Heart left ventricle (tissue), 16 donors: ENCODE data around the gene INO80. TPM values are rescaled to one million over a fixed set of nuclear protein-coding genes. Genes with fewer than 3 reads are reported as not detected.

Source experiments
- ATAC-seq, 4 donors: fragments of 200-7000 bp; cut with Tn5 transposase; one replicate each; pipeline ENCODE4 v1.9.1; 2020 to 2022; ENCODE audit warnings: moderate library complexity in 4 of 4, mild to moderate bottlenecking in 3 of 4, moderate number of reproducible peaks in 1 of 4
- DNase-seq, 5 donors: peaks; one replicate each; pipeline ENCODE4 v3.0.0-alpha.2; 2020
- H3K27ac ChIP-seq, 12 donors: fragments of 200-600 bp; sonication (generic) in 4 of 12; one replicate each; pipeline versions ENCODE4 v1.5.0 to v1.8.0; 2016 to 2022; ENCODE audit warnings: mild to moderate bottlenecking in 2 of 12
- H3K27me3 ChIP-seq, 9 donors: fragments of 200-600 bp; sonication (generic) in 2 of 9; one replicate each; pipeline versions ENCODE4 v1.5.1 to v1.8.0; 2016 to 2022; ENCODE audit warnings: mild to moderate bottlenecking in 3 of 9
- H3K36me3 ChIP-seq, 9 donors: fragments of 200-600 bp; sonication (generic) in 2 of 9; one replicate each; pipeline versions ENCODE4 v1.5.0 to v1.8.0; 2018 to 2022; ENCODE audit warnings: mild to moderate bottlenecking in 2 of 9
- H3K4me1 ChIP-seq, 12 donors: fragments of 200-600 bp; sonication (generic) in 4 of 12; one replicate each; pipeline versions ENCODE4 v1.5.0 to v1.8.0; 2016 to 2022; ENCODE audit warnings: mild to moderate bottlenecking in 3 of 12
- H3K4me3 ChIP-seq, 12 donors: fragments of 200-600 bp; sonication (generic) in 4 of 12; one replicate each; pipeline versions ENCODE4 v1.5.0 to v1.8.0; 2017 to 2022; ENCODE audit warnings: mild to moderate bottlenecking in 9 of 12, moderate library complexity in 4 of 12
- H3K9me3 ChIP-seq, 12 donors: fragments of 200-600 bp; sonication (generic) in 4 of 12; one replicate each; pipeline versions ENCODE4 v1.5.0 to v1.8.0; 2016 to 2022; ENCODE audit warnings: mild to moderate bottlenecking in 1 of 12
- CTCF ChIP-seq, 12 donors: fragments of 200-600 bp; sonication (generic) in 4 of 12; IDR thresholded peaks; one replicate each; pipeline versions ENCODE4 v1.5.0 to v1.8.0; 2018 to 2022; ENCODE audit warnings: antibody characterized with exemption in 12 of 12, mild to moderate bottlenecking in 5 of 12
- POLR2A ChIP-seq, 2 donors: fragments of 450-650 bp; IDR thresholded peaks; one replicate each; pipeline ENCODE4 v1.6.1; 2017; ENCODE audit warnings: antibody characterized with exemption in 2 of 2, mild to moderate bottlenecking in 2 of 2, moderate library complexity in 2 of 2
- WGBS, 4 donors: extraction: QIAGEN DNeasy Blood & Tissue Kit in 2 of 4; methylation state at CpG; one replicate each; pipeline versions ENCODE4 v1.1.5 to v1.1.7; 2013 to 2018; 5-methylcytosine and 5-hydroxymethylcytosine counted together
- intact Hi-C, 10 donors: fragments of 100-400 bp; cut with DNase I; formaldehyde crosslinking; loops; one replicate each; pipeline versions ENCODE4 v1.11.1 to v1.14.2; 2022
- polyA plus RNA-seq, 2 donors: library from polyadenylated mRNA; stranded (reverse); fragments of 200-250 nt; gene quantifications; one replicate each; pipeline ENCODE4 v1.2.3, GENCODE V29; 2013
- total RNA-seq, 9 donors: library from RNA; depleted of rRNA in 2 of 9; stranded (reverse); fragments of >200 nt in 2 of 9; fragmentation: NEBNext Ultra II Directional in 3 of 9; extraction: Animal tissue kit (Norgen Biotek cat#: 25700) in 3 of 9; gene quantifications; one replicate each; pipeline versions ENCODE4 v1.1.0 to v1.2.4, GENCODE V29; 2016 to 2023
- donor health status: ischemic (EF 13 %, LVEDD 7.1; RV severe dilation, severe dysfunction).
- donor health status: healthy with polysubstance abuse.
- donor health status: DM: no; HTN: yes; CAD: no.
- donor health status: DM: no; HTN: no; CAD: no.
- donor health status: ischemic (EF 25% LVEDD 6.9; RV normal size, moderate dysfunction).
- donor health status: ischemic (EF 25% LVEDD 5.7; RV mildly dilated, moderate dysfunction).
- donor health status: healthy.
- donor health status: DM: yes; HTN: yes; CAD: no.
- donor health status: ischemic (EF 35%, LVEDD 5.7; RV mildly dilated, moderate dysfunction).
- donor health status: nonischemic (EF 11% LVEDD 7.7; RV severe dilation, severe dysfunction).
- donor health status: DM: yes; HTN: yes; CAD: no.
- donor health status: PGD.
- donor health status: ischemic (EF 29% LVEDD 5.4; RV normal size, mild dysfunction).
- donor health status: nonischemic (EF 23%, LVEDD 6.1; RV moderate dilation, normal function).

Gene INO80
- total and polyA plus RNA-seq, 11 donors, result 4.7 to 20.9 (median 12.6) TPM

GRCh38 chr15:41073028-41073427, 43.1 kb downstream of the INO80 start:
- TF ChIP-seq POLR2A (IDR thresholded peaks at IDR 0.05) (no peak), CTCF (IDR thresholded peaks at IDR 0.05) (no peak)
- WGBS, 4 donors, result 96 to 98% (median 98%) methylated on average over 3 of the region's 3 CpGs
- Histone ChIP-seq H3K27ac (no peak overlapping the region), H3K27me3 (no peaks in the 10 kb centered on the region), H3K4me3 (no peak overlapping the region), H3K4me1 (no peaks in the 10 kb centered on the region), H3K9me3 (no peaks in the 10 kb centered on the region), H3K36me3 (peaks cover 3 to 100% (median 98%) of the 10 kb centered on the region in 9 donors)
- intact Hi-C loops, result no loop called here
- no peak for DNase-seq
- ATAC-seq, result no peak

DNA sequence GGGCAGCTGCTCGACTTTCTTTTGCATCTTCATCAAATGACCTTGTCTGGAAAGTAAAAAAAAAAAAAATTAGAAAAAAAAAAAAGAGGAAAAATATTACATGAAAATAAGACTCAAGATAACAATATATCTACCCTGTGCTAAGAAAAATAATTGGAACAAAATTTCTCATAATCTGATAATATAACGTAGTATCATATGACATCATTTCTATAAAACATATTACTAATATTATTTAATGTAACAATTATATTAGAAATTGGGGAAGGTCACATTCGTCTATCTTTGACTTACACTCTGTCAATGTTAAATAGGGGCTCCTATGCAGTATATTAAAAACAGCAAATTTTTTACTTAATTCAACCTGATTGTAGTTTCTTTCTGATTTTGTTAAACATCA, 44.1 kb downstream of the INO80 start:
- WGBS, 4 donors, result 94 to 96% (median 95%) methylated on average over 3 of the region's 3 CpGs
- DNase-seq (no peak), ATAC-seq (no peak)
- Histone ChIP-seq H3K27ac (no peak overlapping the region), H3K9me3 (no peaks in the 10 kb centered on the region), H3K36me3 (peaks cover 3 to 100% (median 98%) of the 10 kb centered on the region in 9 donors), H3K27me3 (no peaks in the 10 kb centered on the region), H3K4me3 (no peak overlapping the region), H3K4me1 (no peaks in the 10 kb centered on the region)
- intact Hi-C loops, result no loop called here
- TF ChIP-seq POLR2A (IDR thresholded peaks at IDR 0.05) (no peak), CTCF (IDR thresholded peaks at IDR 0.05) (no peak)

DNA sequence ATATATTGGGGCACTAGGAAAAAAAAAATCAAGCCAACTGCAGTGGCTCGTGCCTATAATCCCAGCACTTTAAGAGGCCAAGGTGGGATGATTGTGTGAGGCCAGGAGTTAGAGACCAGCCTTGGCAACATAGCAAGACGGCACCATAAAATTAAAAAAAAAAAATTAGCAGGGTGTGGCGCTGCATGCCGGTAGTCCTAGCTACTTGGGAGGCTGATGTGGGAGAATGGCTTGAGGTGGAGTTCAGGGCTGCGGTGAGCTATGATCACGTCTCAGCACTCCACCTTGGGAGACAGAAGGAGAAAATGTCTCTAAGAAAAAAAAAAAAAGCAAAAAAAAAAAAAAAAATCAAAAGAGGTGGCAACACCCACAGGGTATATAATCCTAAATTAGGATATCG, 49.6 kb downstream of the INO80 start:
- Histone ChIP-seq H3K36me3 (peaks cover 0 to 100% (median 95%) of the 10 kb centered on the region in 9 donors), H3K9me3 (peaks cover 0 to 18% (median 9%) of the 10 kb centered on the region in 12 donors), H3K4me3 (no peak overlapping the region), H3K27me3 (no peaks in the 10 kb centered on the region), H3K27ac (no peak overlapping the region), H3K4me1 (no peaks in the 10 kb centered on the region)
- DNase-seq (no peak), ATAC-seq (no peak)
- intact Hi-C loops, result no loop called here
- TF ChIP-seq CTCF (IDR thresholded peaks at IDR 0.05) (no peak), POLR2A (IDR thresholded peaks at IDR 0.05) (no peak)
- WGBS, 4 donors, result 96 to 98% (median 97%) methylated on average over 7 of the region's 7 CpGs

- DNase-seq (no peak), ATAC-seq (no peak)
- Histone ChIP-seq H3K9me3 (peaks cover 0 to 28% (median 16%) of the 10 kb centered on the region in 12 donors), H3K36me3 (peaks cover 0 to 100% (median 95%) of the 10 kb centered on the region in 9 donors), H3K4me3 (no peak overlapping the region), H3K27ac (no peak overlapping the region), H3K27me3 (no peaks in the 10 kb centered on the region), H3K4me1 (no peaks in the 10 kb centered on the region)
- WGBS, 4 donors, result 97 to 99% (median 98%) methylated on average over 2 of the region's 2 CpGs
- intact Hi-C loops, result no loop called here
- no peak for TF ChIP-seq CTCF (IDR thresholded peaks at IDR 0.05)
- TF ChIP-seq POLR2A (IDR thresholded peaks at IDR 0.05), result no peak
Observed at GRCh38 chr15:41061667-41062066, 54.4 kb downstream of the INO80 start.
